ENCODE measurements around the gene MAP2K3.
"Not testable (repeated sequence)": the region's sequence is repeated elsewhere in the genome, so short reads cannot be mapped to it uniquely, and the experiment has no call there.

Gene MAP2K3

GRCh38 chr17:21297597-21297996 lies 13.1 kb downstream of the MAP2K3 start:
- DNase-seq = no peak

- no peak for DNase-seq
Measured at GRCh38 chr17:21298056-21298982, 13.8 kb downstream of the MAP2K3 start.

GRCh38 chr17:21298983-21299519 lies 14.5 kb downstream of the MAP2K3 start:
- no peak for DNase-seq

GRCh38 chr17:21299981-21300600 lies 15.6 kb downstream of the MAP2K3 start:
- DNase-seq = no peak

- no peak for DNase-seq
Measured at GRCh38 chr17:21300601-21301571, 16.4 kb downstream of the MAP2K3 start.

- DNase-seq = no peak
Measured at GRCh38 chr17:21301593-21302550, 17.4 kb downstream of the MAP2K3 start.

- DNase-seq = no peak
Measured at GRCh38 chr17:21302711-21303425, 18.4 kb downstream of the MAP2K3 start.

- no peak for DNase-seq
Measured at GRCh38 chr17:21303441-21304065, 19.0 kb downstream of the MAP2K3 start.

GRCh38 chr17:21304091-21304490 lies 19.6 kb downstream of the MAP2K3 start:
- no peak for DNase-seq

- DNase-seq = not testable (repeated sequence)
Measured at GRCh38 chr17:21304551-21305151, 20.1 kb downstream of the MAP2K3 start.

GRCh38 chr17:21305431-21306180 lies 21.1 kb downstream of the MAP2K3 start:
- not testable (repeated sequence) for DNase-seq

- not testable (repeated sequence) for DNase-seq
Measured at GRCh38 chr17:21306611-21307272, 22.2 kb downstream of the MAP2K3 start.

- not testable (repeated sequence) for DNase-seq
Measured at GRCh38 chr17:21307273-21307625, 22.7 kb downstream of the MAP2K3 start.

- not testable (repeated sequence) for DNase-seq
Measured at GRCh38 chr17:21308931-21309381, 24.4 kb downstream of the MAP2K3 start.

- not testable (repeated sequence) for DNase-seq
Measured at GRCh38 chr17:21310061-21310765, 25.7 kb downstream of the MAP2K3 start.

- not testable (repeated sequence) for DNase-seq
Measured at GRCh38 chr17:21310766-21311602, 26.5 kb downstream of the MAP2K3 start.

GRCh38 chr17:21313320-21313719 lies 28.8 kb downstream of the MAP2K3 start:
- DNase-seq = no peak

All from activated T-cell treated with anti-CD3 and anti-CD28 coated beads for 4 hours (primary cell).